Heart right ventricle (tissue), 16 donors: ENCODE results near the gene TMOD2. TPM values are rescaled to one million over a fixed set of nuclear protein-coding genes. Genes with fewer than 3 reads are reported as not detected.

Source experiments
- ATAC-seq, 8 donors: fragments of 200-7000 bp; cut with Tn5 transposase; one replicate each; pipeline ENCODE4 v1.9.1; 2020; ENCODE audit warnings: mild to moderate bottlenecking in 8 of 8, moderate library complexity in 8 of 8, moderate number of reproducible peaks in 1 of 8
- DNase-seq, 2 donors: peaks; one replicate each; pipeline ENCODE4 v3.0.0-alpha.2; 2020
- H3K27ac ChIP-seq, 10 donors: fragments of 200-600 bp; sonication (generic) in 2 of 10; one replicate each; pipeline versions ENCODE4 v1.5.0 to v1.8.0; 2020 to 2022; ENCODE audit warnings: mild to moderate bottlenecking in 3 of 10
- H3K27me3 ChIP-seq, 7 donors: fragments of 200-600 bp; one replicate each; pipeline ENCODE4 v1.8.0; 2021 to 2022; ENCODE audit warnings: mild to moderate bottlenecking in 2 of 7
- H3K36me3 ChIP-seq, 9 donors: fragments of 200-600 bp; sonication (generic) in 1 of 9; one replicate each; pipeline versions ENCODE4 v1.5.0 to v1.8.0; 2020 to 2022; ENCODE audit warnings: mild to moderate bottlenecking in 2 of 9
- H3K4me1 ChIP-seq, 9 donors: fragments of 200-600 bp; sonication (generic) in 1 of 9; one replicate each; pipeline versions ENCODE4 v1.5.0 to v1.8.0; 2020 to 2022; ENCODE audit warnings: mild to moderate bottlenecking in 4 of 9
- H3K4me3 ChIP-seq, 10 donors: fragments of 200-600 bp; sonication (generic) in 2 of 10; one replicate each; pipeline versions ENCODE4 v1.5.0 to v1.8.0; 2020 to 2022; ENCODE audit warnings: mild to moderate bottlenecking in 7 of 10, moderate library complexity in 2 of 10
- H3K9me3 ChIP-seq, 11 donors: fragments of 200-600 bp in 10 of 11; sonication (generic) in 2 of 11; one replicate each; pipeline versions ENCODE4 v1.5.0 to v1.8.0; 2013 to 2022; ENCODE audit warnings: mild to moderate bottlenecking in 2 of 11, control low read depth in 1 of 11, moderate library complexity in 1 of 11
- CTCF ChIP-seq, 9 donors: fragments of 200-600 bp; sonication (generic) in 2 of 9; IDR thresholded peaks; one replicate each; pipeline versions ENCODE4 v1.5.0 to v1.8.0; 2021 to 2022; ENCODE audit warnings: antibody characterized with exemption in 9 of 9, mild to moderate bottlenecking in 5 of 9, moderate library complexity in 1 of 9
- WGBS, 2 donors: extraction: QIAGEN DNeasy Blood & Tissue Kit; methylation state at CpG; one replicate each; pipeline ENCODE4 v1.1.7; 2013; ENCODE audit warnings: inconsistent platforms in 1 of 2; 5-methylcytosine and 5-hydroxymethylcytosine counted together
- intact Hi-C, 10 donors: fragments of 100-400 bp; cut with DNase I; formaldehyde crosslinking; loops; one replicate each; pipeline versions ENCODE4 v1.11.1 to v1.14.2; 2022
- polyA plus RNA-seq, 2 donors: library from polyadenylated mRNA; stranded (reverse); fragments of 200-250 nt; gene quantifications; one replicate each; pipeline ENCODE4 v1.2.3, GENCODE V29; 2013
- total RNA-seq, 10 donors: library from RNA; stranded (reverse); fragmentation: NEBNext Ultra II Directional in 3 of 10; extraction: Animal tissue kit (Norgen Biotek cat#: 25700) in 3 of 10; gene quantifications; one replicate each; pipeline versions ENCODE4 v1.2.1 to v1.2.4, GENCODE V29; 2021 to 2023
- donor health status: Arrhythmogenic right ventricular cardiomyopathy.
- donor health status: ischemic (EF 13 %, LVEDD 7.1; RV severe dilation, severe dysfunction).
- donor health status: healthy with polysubstance abuse.
- donor health status: DM: no; HTN: yes; CAD: no.
- donor health status: DM: no; HTN: no; CAD: no.
- donor health status: ischemic (EF 25% LVEDD 6.9; RV normal size, moderate dysfunction).
- donor health status: ischemic (EF 25% LVEDD 5.7; RV mildly dilated, moderate dysfunction).
- donor health status: healthy.
- donor health status: DM: yes; HTN: yes; CAD: no.
- donor health status: Ischemic cardiomyopathy.
- donor health status: ischemic (EF 35%, LVEDD 5.7; RV mildly dilated, moderate dysfunction).
- donor health status: nonischemic (EF 11% LVEDD 7.7; RV severe dilation, severe dysfunction).
- donor health status: DM: yes; HTN: yes; CAD: no.
- donor health status: PGD.
- donor health status: ischemic (EF 29% LVEDD 5.4; RV normal size, mild dysfunction).
- donor health status: nonischemic (EF 23%, LVEDD 6.1; RV moderate dilation, normal function).

The TMOD2 gene
- total and polyA plus RNA-seq, 12 donors, result 1.5 to 8.5 (median 4.7) TPM

GRCh38 chr15:51759557-51760070, 8.2 kb downstream of the TMOD2 start:
- TF ChIP-seq CTCF (IDR thresholded peaks at IDR 0.05), result peak in 5 of 9 donors; percentile 8 to 31 (median 28)
- H3K9me3 ChIP-seq, result peaks cover 0 to 6% (median 0%) of the 10 kb centered on the region in 11 donors
- H3K27ac ChIP-seq, result peak overlapping the region in 4 of 10 donors; percentile 6 to 60 (median 33)
- ATAC-seq (peak; percentile 82 to 93 (median 86)), DNase-seq (peak; percentile 27 to 52)
- H3K36me3 ChIP-seq, result no peaks in the 10 kb centered on the region
- WGBS, 2 donors, result 19 to 28% methylated on average over 3 of the region's 3 CpGs
- no peaks in the 10 kb centered on the region for H3K27me3 ChIP-seq
- intact Hi-C loops, result no loop called here
- peaks cover 0 to 50% (median 18%) of the 10 kb centered on the region in 9 donors for H3K4me1 ChIP-seq
- no peak overlapping the region for H3K4me3 ChIP-seq

GRCh38 chr15:51760805-51761204, 9.4 kb downstream of the TMOD2 start:
- TF ChIP-seq CTCF (IDR thresholded peaks at IDR 0.05), result no peak
- Histone ChIP-seq H3K27me3 (no peaks in the 10 kb centered on the region), H3K4me1 (peaks cover 0 to 41% (median 18%) of the 10 kb centered on the region in 9 donors), H3K4me3 (no peak overlapping the region), H3K27ac (no peak overlapping the region), H3K36me3 (no peaks in the 10 kb centered on the region), H3K9me3 (peaks cover 0 to 6% (median 0%) of the 10 kb centered on the region in 11 donors)
- intact Hi-C loops, result no loop called here
- DNase-seq (no peak), ATAC-seq (no peak)
- WGBS, 2 donors, result 59 to 65% methylated on average over 3 of the region's 3 CpGs

DNA sequence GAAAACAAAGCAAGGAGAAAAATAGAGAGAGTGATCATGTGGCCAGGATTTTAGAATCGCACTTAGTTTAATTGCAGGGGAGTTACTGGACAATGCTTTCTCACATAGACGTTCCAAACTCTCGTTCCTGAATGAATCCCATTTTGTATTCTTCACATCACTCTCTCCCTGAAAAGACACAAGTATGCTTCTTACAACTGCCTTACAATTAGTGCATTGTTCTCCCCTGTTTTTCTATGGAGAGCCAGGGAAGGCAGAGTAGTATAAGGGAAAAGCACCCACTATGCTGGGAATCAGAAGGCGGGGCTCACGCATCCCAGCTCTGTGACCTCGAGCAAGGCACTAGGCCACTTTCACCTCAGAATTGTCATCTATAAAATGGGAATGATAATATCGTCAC, 14.4 kb downstream of the TMOD2 start:
- Histone ChIP-seq H3K4me1 (peaks cover 0 to 14% (median 0%) of the 10 kb centered on the region in 9 donors), H3K4me3 (no peak overlapping the region), H3K27me3 (no peaks in the 10 kb centered on the region), H3K36me3 (peaks cover 0 to 40% (median 0%) of the 10 kb centered on the region in 9 donors), H3K27ac (no peak overlapping the region), H3K9me3 (no peaks in the 10 kb centered on the region)
- ATAC-seq (no peak), DNase-seq (no peak)
- intact Hi-C loops, result no loop called here
- WGBS, 2 donors, result 82 to 84% methylated on average over 7 of the region's 7 CpGs
- TF ChIP-seq CTCF (IDR thresholded peaks at IDR 0.05), result no peak

DNA sequence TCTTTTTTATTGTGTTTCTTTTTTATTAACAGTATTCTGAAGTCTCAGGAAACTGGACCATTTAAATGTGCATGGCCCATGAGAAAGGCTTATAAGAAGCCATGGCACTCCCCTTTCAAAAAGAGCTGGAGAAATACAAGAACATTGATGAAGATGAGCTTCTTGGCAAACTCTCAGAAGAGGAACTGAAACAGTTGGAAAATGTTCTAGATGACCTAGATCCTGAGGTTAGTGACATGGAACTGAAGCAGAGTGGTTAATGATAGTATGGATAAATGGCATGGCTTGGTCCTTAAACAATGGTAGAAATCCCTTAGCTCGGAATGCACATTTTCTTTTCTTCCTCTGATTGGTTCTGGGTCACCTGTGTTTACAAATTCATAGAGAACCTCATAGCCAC, 14.9 kb downstream of the TMOD2 start:
- no peak for TF ChIP-seq CTCF (IDR thresholded peaks at IDR 0.05)
- Histone ChIP-seq H3K4me3 (no peak overlapping the region), H3K27ac (no peak overlapping the region), H3K36me3 (peaks cover 0 to 41% (median 0%) of the 10 kb centered on the region in 9 donors), H3K4me1 (peaks cover 0 to 10% (median 0%) of the 10 kb centered on the region in 9 donors), H3K9me3 (no peaks in the 10 kb centered on the region), H3K27me3 (no peaks in the 10 kb centered on the region)
- 94 to 100% methylated on average over 1 of the region's 1 CpG for WGBS, 2 donors
- intact Hi-C loops, result no loop called here
- no peak for DNase-seq
- ATAC-seq, result no peak
